CD4-positive, alpha-beta T cell (primary cell): ENCODE measurements around the gene ARMH3. TPM values are rescaled to one million over a fixed set of nuclear protein-coding genes. Genes with fewer than 3 reads are reported as not detected.

Experiments
- ATAC-seq: fragments of 200-7000 bp; cut with Tn5 transposase; one replicate; pipeline ENCODE4 v1.10.0; 2022; ENCODE audit warnings: mild to moderate bottlenecking; ENCODE audit not compliant: poor library complexity
- CTCF ChIA-PET: fragments of 350-600 bp; sonication (Branson Sonifier 250); formaldehyde crosslinking; loops from one replicate; lab custom pipeline; 2021; ENCODE audit warnings: antibody characterized with exemption, inconsistent platforms; lab: Charles Lee
- POLR2A ChIA-PET: fragments of 350-600 bp; sonication (Branson Sonifier 250); formaldehyde crosslinking; loops from one replicate; lab custom pipeline; 2021; ENCODE audit warnings: antibody characterized with exemption, inconsistent platforms; lab: Charles Lee
- DNase-seq, 14 experiments: peaks; one replicate each; pipeline ENCODE4 v3.0.0-alpha.2; 2013 to 2020; ENCODE audit warnings: mixed read lengths in 2 of 14
- H3K27ac ChIP-seq, 2 donors: one replicate each; pipeline versions ENCODE4 v1.5.1 to v1.7.0; 2013; ENCODE audit warnings: low read length in 2 of 2, low read depth in 1 of 2, mild to moderate bottlenecking in 1 of 2
- H3K27me3 ChIP-seq, 2 experiments: 1 replicate in 1 of 2; 2 replicates in 1 of 2; pipeline versions ENCODE4 v1.6.1 to v1.7.0; 2013; ENCODE audit warnings: low read length in 2 of 2, control low read depth in 1 of 2, mild to moderate bottlenecking in 1 of 2, moderate library complexity in 1 of 2; ENCODE audit not compliant: insufficient read depth in 2 of 2, control insufficient read depth in 1 of 2
- H3K36me3 ChIP-seq: one replicate; pipeline ENCODE4 v1.6.1; 2013; ENCODE audit warnings: low read length, control low read depth; ENCODE audit not compliant: insufficient read depth
- H3K4me1 ChIP-seq: one replicate; pipeline ENCODE4 v1.6.1; 2013; ENCODE audit warnings: low read length, control low read depth; ENCODE audit not compliant: insufficient read depth
- H3K4me3 ChIP-seq: one replicate; pipeline ENCODE4 v1.5.1; 2013; ENCODE audit warnings: mild to moderate bottlenecking, low read length, moderate library complexity
- H3K9me3 ChIP-seq, 2 experiments: 1 replicate in 1 of 2; 2 replicates in 1 of 2; pipeline versions ENCODE4 v1.6.1 to v1.7.0; 2013; ENCODE audit warnings: low read length in 2 of 2, mild to moderate bottlenecking in 2 of 2, control low read depth in 1 of 2, moderate library complexity in 1 of 2; ENCODE audit not compliant: control insufficient read depth in 1 of 2, insufficient read depth in 1 of 2
- H3K27ac Mint-ChIP-seq: one replicate; pipeline ENCODE4 v1.8.0; 2020; ENCODE audit warnings: mixed read lengths
- H3K27me3 Mint-ChIP-seq: one replicate; pipeline ENCODE4 v1.8.0; 2021; ENCODE audit warnings: mixed read lengths
- H3K36me3 Mint-ChIP-seq: one replicate; pipeline ENCODE4 v1.8.0; 2021; ENCODE audit warnings: low read depth, mixed read lengths
- H3K4me1 Mint-ChIP-seq: one replicate; pipeline ENCODE4 v1.8.0; 2021; ENCODE audit warnings: low read depth, mixed read lengths
- H3K4me3 Mint-ChIP-seq: one replicate; pipeline ENCODE4 v1.8.0; 2020; ENCODE audit warnings: mild to moderate bottlenecking, mixed read lengths
- H3K9me3 Mint-ChIP-seq: one replicate; pipeline ENCODE4 v1.8.0; 2020; ENCODE audit warnings: mixed read lengths
- intact Hi-C, 2 experiments: fragments of 100-400 bp; cut with DNase I in 1 of 2; cut with micrococcal nuclease in 1 of 2; formaldehyde crosslinking; loops; one replicate each; pipeline versions ENCODE4 v1.15.1 to v1.9.0; 2023 to 2025; cut with DNase I, micrococcal nuclease
- total RNA-seq, 174 experiments: library from RNA in 2 of 174; stranded (reverse) in 2 of 174; gene quantifications; one replicate each; pipeline ENCODE4 v1.2.3 and lab custom pipeline; 2021 to 2026
- TF ChIP-seq, protein P1 (sequence below): fragments of 200-600 bp; IDR thresholded peaks from one replicate; pipeline ENCODE4 v1.8.0; 2022; ENCODE audit warnings: antibody characterized with exemption, mild to moderate bottlenecking

The ARMH3 gene
- total RNA-seq, 2 experiments from 2014 or later = 17.7 to 18.9 TPM

DNA sequence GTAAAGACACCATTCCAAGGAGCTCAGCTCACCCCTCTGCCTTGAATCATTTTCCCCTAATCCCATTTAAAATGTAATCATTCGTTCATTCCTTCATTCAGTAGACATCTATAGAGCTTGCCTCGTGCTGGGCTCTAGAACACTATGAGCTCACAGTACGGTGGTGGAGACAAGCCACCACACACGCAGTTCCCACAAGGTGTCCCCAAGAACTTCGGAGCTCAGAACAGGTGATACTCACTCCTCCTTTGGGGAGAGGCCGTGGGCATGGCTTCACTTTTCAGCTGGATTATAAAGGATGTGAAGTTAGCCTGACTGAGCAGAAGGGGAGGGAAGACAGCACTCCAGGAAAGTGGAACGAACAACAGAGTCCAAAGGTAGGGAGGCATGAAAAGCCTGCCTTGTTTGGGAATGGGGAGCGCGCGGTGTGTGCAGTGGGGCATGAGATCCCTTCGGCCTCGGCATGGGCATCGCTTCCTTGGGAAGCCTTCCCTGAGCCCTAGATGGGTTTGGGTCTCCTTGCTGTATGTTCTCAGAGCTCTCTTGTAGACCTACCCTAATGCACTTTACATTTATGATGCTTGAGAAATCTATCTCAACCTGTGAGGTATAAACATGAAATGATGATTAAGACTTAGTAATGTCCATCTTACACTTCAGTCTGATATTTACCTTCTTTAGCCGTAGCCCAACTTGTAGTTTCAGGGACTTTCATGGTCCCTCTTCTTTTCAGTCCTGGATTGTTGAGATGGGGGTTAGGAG, 236.9 kb downstream of the ARMH3 start:
- H3K27ac Mint-ChIP-seq = peak overlapping the region; percentile 96
- H3K27me3 Mint-ChIP-seq = no peaks in the 10 kb centered on the region
- H3K9me3 Mint-ChIP-seq = no peaks in the 10 kb centered on the region
- intact Hi-C loops = loop anchor here (1.0 to 10.0 kb wide), 8 partner anchors 11 to 926 kb away; partner anchors contain the start of genes NPM3 (in 2 of the 2), ARMH3 (in 1 of the 2), FBXW4 (in 1 of the 2) and NOLC1 (in 1 of the 2)
- ChIA-PET POLR2A (interaction anchor here (0.6 to 11.5 kb wide), 24 partner anchors 10 to 896 kb away, joined by 3 to 223 read pairs (median 5); partner anchors contain the start of genes ACTR1A, ARL3, DPCD and FBXL15), CTCF (interaction anchor here (0.9 to 1.8 kb wide), 8 partner anchors 9 to 191 kb away, joined by 3 to 21 read pairs (median 4); partner anchors contain the start of gene NPM3)
- peaks cover 40% of the 10 kb centered on the region for H3K36me3 Mint-ChIP-seq
- H3K4me3 Mint-ChIP-seq = peak overlapping the region; percentile 99
- no peaks in the 10 kb centered on the region for H3K27me3 ChIP-seq
- H3K9me3 ChIP-seq = no peaks in the 10 kb centered on the region
- ATAC-seq (peak; percentile 54), DNase-seq (peak in 2 of 14 experiments; percentile 13 to 81)
- TF ChIP-seq, protein P1, sequence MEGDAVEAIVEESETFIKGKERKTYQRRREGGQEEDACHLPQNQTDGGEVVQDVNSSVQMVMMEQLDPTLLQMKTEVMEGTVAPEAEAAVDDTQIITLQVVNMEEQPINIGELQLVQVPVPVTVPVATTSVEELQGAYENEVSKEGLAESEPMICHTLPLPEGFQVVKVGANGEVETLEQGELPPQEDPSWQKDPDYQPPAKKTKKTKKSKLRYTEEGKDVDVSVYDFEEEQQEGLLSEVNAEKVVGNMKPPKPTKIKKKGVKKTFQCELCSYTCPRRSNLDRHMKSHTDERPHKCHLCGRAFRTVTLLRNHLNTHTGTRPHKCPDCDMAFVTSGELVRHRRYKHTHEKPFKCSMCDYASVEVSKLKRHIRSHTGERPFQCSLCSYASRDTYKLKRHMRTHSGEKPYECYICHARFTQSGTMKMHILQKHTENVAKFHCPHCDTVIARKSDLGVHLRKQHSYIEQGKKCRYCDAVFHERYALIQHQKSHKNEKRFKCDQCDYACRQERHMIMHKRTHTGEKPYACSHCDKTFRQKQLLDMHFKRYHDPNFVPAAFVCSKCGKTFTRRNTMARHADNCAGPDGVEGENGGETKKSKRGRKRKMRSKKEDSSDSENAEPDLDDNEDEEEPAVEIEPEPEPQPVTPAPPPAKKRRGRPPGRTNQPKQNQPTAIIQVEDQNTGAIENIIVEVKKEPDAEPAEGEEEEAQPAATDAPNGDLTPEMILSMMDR = no peak
- H3K36me3 ChIP-seq = peaks cover 1% of the 10 kb centered on the region
- H3K4me1 Mint-ChIP-seq = peaks cover 41% of the 10 kb centered on the region
- peaks cover 26% of the 10 kb centered on the region for H3K4me1 ChIP-seq
- H3K4me3 ChIP-seq = peak overlapping the region; percentile 97
- peak overlapping the region; percentile 59 to 68 for H3K27ac ChIP-seq

DNA sequence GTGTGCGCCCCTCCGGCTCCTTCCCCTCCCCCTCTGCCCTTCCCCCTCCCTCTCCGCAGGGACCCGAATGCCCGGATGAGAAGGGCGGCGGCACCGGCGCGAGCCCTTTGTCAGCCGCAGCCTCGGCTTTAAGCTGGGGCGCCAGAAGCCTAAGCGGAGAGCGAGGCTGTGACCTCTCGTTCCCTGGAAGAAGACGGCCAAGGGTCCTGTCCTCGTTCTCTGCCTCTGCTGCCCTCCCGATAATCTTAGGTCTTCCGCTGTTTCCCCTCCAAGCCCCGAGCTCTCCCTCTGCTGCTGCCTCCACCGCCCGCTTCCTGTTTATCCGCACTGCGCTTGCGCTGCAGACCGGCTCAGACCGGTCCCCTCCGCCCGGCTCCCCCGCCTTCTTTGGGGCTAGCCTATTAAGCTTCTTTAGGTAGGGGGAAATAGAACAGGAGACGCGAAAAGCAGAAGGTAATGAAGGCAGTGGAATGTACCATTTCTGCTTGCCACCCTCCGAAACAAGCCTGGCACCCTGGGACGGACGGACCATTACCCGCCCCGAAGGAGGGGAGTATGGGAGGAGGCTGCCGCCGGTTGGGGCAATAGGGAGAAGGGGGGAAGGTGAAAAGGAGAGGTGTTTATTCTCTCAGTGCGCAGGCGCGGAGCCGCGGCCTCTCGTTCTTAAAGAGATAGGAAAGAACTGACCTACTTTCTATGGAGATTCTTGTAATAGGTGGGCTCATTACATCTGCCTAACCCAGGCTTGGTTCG, 237.7 kb downstream of the ARMH3 start, which contains the start of gene OGA:
TSS of gene OGA (minus strand) at position 326 of the 753 bp plus-strand sequence. CDS start 422 bp downstream, outside the sequence.
- H3K4me1 Mint-ChIP-seq = peaks cover 48% of the 10 kb centered on the region
- ATAC-seq (peak; percentile 87), DNase-seq (peak; percentile 92 to 100 (median 98))
- H3K27me3 ChIP-seq = no peaks in the 10 kb centered on the region
- CTCF ChIA-PET = interaction anchor here (0.9 to 1.8 kb wide), 8 partner anchors 10 to 191 kb away, joined by 3 to 21 read pairs (median 4); partner anchors contain the start of gene NPM3
- peak within 1 kb of the TSS; percentile 96 for H3K27ac Mint-ChIP-seq
- no peaks in the 10 kb centered on the region for H3K9me3 Mint-ChIP-seq
- peak within 1 kb of the TSS; percentile 99 for H3K4me3 Mint-ChIP-seq
- peaks cover 9% of the 10 kb centered on the region for H3K36me3 ChIP-seq
- peak within 1 kb of the TSS; percentile 82 to 87 for H3K27ac ChIP-seq
- no peaks in the 10 kb centered on the region for H3K27me3 Mint-ChIP-seq
- intact Hi-C loops = loop anchor here (1.0 to 10.0 kb wide), 8 partner anchors 12 to 927 kb away; partner anchors contain the start of genes NPM3 (in 2 of the 2), ARMH3 (in 1 of the 2), FBXW4 (in 1 of the 2) and NOLC1 (in 1 of the 2)
- H3K4me3 ChIP-seq = peak within 1 kb of the TSS; percentile 97
- H3K9me3 ChIP-seq = no peaks in the 10 kb centered on the region
- POLR2A ChIA-PET = interaction anchor here (0.6 to 11.5 kb wide), 29 partner anchors 10 to 896 kb away, joined by 3 to 223 read pairs (median 4); partner anchors contain the start of genes ACTR1A, ARL3, ARMH3 and DPCD
- peaks cover 48% of the 10 kb centered on the region for H3K36me3 Mint-ChIP-seq
- TF ChIP-seq, protein P1 = no peak
- peaks cover 29% of the 10 kb centered on the region for H3K4me1 ChIP-seq
